OCI-LY3 (cell line): Measurements from ENCODE around the gene HOXC11.

Source experiments
- H2AFZ ChIP-seq: fragments of 200-600, 300-600 bp; shearing (Covaris generic); 2 replicates; pipeline ENCODE4 v1.6.0; 2014; ENCODE audit warnings: antibody characterized with exemption, low read depth, low read length
- H3K27ac ChIP-seq: fragments of 200-600, 300-600 bp; sonication (generic); 2 replicates; pipeline ENCODE4 v1.5.1; 2014; ENCODE audit warnings: mild to moderate bottlenecking, low read length, moderate library complexity, mixed read lengths
- H3K27me3 ChIP-seq: fragments of 200-600, 300-600 bp; sonication (generic); 2 replicates; pipeline ENCODE4 v1.6.1; 2014; ENCODE audit warnings: low read depth, low read length, mixed read lengths
- H3K36me3 ChIP-seq: fragments of 200-600, 300-600 bp; sonication (generic); replicated peaks from 2 replicates; pipeline ENCODE3; 2014; ENCODE audit warnings: low read depth, low read length, mixed read lengths
- H3K4me1 ChIP-seq: fragments of 300-600, 200-600 bp; sonication (generic); 2 replicates; pipeline ENCODE4 v1.6.1; 2014; ENCODE audit warnings: low read length, mixed read lengths
- H3K4me2 ChIP-seq: fragments of 200-600, 300-600 bp; sonication (generic); 2 replicates; pipeline ENCODE4 v1.6.1; 2014; ENCODE audit warnings: low read length, mixed read lengths
- H3K4me3 ChIP-seq: fragments of 300-600, 200-600 bp; sonication (generic); 2 replicates; pipeline ENCODE4 v1.5.1; 2014; ENCODE audit warnings: antibody characterized with exemption, mild to moderate bottlenecking, low read length, moderate library complexity
- H3K79me2 ChIP-seq: fragments of 300-600, 200-600 bp; shearing (Covaris generic); 2 replicates; pipeline ENCODE4 v1.6.1; 2014; ENCODE audit warnings: mild to moderate bottlenecking, low read length, mixed read lengths
- H3K9ac ChIP-seq: fragments of 300-600, 200-600 bp; shearing (Covaris generic); 2 replicates; pipeline ENCODE4 v1.6.0; 2014; ENCODE audit warnings: mild to moderate bottlenecking, low read length, moderate library complexity
- H3K9me3 ChIP-seq: fragments of 200-600, 300-600 bp; shearing (Covaris generic); 2 replicates; pipeline ENCODE4 v1.6.1; 2014; ENCODE audit warnings: low read length, mixed read lengths; ENCODE audit not compliant: insufficient read depth
- H4K20me1 ChIP-seq: fragments of 200-600, 300-600 bp; sonication (generic); 2 replicates; pipeline ENCODE4 v1.6.1; 2016; ENCODE audit warnings: low read length, mixed read lengths; ENCODE audit not compliant: insufficient read depth
- EZH2phosphoT487 ChIP-seq: fragments of 200-600 bp; shearing (Covaris generic); IDR thresholded peaks from 2 replicates; pipeline ENCODE4 v1.6.1; 2018; ENCODE audit warnings: antibody characterized with exemption, mixed run types, low read depth
- TF ChIP-seq, protein P1 (sequence below): fragments of 200-600, 300-600 bp; sonication (generic); IDR thresholded peaks from 2 replicates; pipeline ENCODE4 v1.5.1; 2014; ENCODE audit warnings: antibody characterized with exemption, low read length, low read depth

HOXC11 gene

GRCh38 chr12:53969588-53970259 is 3.2 kb upstream of the HOXC11 start:
- no peaks in the 10 kb centered on the region for H4K20me1 ChIP-seq
- H3K4me1 ChIP-seq, result no peaks in the 10 kb centered on the region; the same call in 1 of the 2 replicates
- H3K27ac ChIP-seq, result no peak overlapping the region
- TF ChIP-seq, protein P1, sequence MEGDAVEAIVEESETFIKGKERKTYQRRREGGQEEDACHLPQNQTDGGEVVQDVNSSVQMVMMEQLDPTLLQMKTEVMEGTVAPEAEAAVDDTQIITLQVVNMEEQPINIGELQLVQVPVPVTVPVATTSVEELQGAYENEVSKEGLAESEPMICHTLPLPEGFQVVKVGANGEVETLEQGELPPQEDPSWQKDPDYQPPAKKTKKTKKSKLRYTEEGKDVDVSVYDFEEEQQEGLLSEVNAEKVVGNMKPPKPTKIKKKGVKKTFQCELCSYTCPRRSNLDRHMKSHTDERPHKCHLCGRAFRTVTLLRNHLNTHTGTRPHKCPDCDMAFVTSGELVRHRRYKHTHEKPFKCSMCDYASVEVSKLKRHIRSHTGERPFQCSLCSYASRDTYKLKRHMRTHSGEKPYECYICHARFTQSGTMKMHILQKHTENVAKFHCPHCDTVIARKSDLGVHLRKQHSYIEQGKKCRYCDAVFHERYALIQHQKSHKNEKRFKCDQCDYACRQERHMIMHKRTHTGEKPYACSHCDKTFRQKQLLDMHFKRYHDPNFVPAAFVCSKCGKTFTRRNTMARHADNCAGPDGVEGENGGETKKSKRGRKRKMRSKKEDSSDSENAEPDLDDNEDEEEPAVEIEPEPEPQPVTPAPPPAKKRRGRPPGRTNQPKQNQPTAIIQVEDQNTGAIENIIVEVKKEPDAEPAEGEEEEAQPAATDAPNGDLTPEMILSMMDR, result no peak
- no peak for TF ChIP-seq EZH2phosphoT487
- H3K27me3 ChIP-seq, result peaks cover 25% of the 10 kb centered on the region
- no peak overlapping the region for H3K4me3 ChIP-seq
- H3K79me2 ChIP-seq, result no peaks in the 10 kb centered on the region
- H3K9ac ChIP-seq, result no peak overlapping the region
- no peaks in the 10 kb centered on the region for H3K9me3 ChIP-seq
- no peak overlapping the region for H2AFZ ChIP-seq
- H3K36me3 ChIP-seq, result no peaks in the 10 kb centered on the region
- H3K4me2 ChIP-seq, result no peak overlapping the region

GRCh38 chr12:53970451-53970850 is 2.5 kb upstream of the HOXC11 start:
- no peaks in the 10 kb centered on the region for H3K36me3 ChIP-seq
- H3K4me3 ChIP-seq, result no peak overlapping the region
- no peak for TF ChIP-seq EZH2phosphoT487
- TF ChIP-seq, protein P1, result no peak
- H4K20me1 ChIP-seq, result no peaks in the 10 kb centered on the region
- H2AFZ ChIP-seq, result no peak overlapping the region
- no peak overlapping the region for H3K27ac ChIP-seq
- H3K4me1 ChIP-seq, result no peaks in the 10 kb centered on the region
- H3K79me2 ChIP-seq, result no peaks in the 10 kb centered on the region
- H3K9me3 ChIP-seq, result no peaks in the 10 kb centered on the region
- no peak overlapping the region for H3K9ac ChIP-seq
- H3K4me2 ChIP-seq, result no peak overlapping the region
- peaks cover 17% of the 10 kb centered on the region for H3K27me3 ChIP-seq

- Histone ChIP-seq H4K20me1 (no peaks in the 10 kb centered on the region), H2AFZ (no peak overlapping the region), H3K9me3 (no peaks in the 10 kb centered on the region), H3K4me2 (no peak overlapping the region), H3K36me3 (no peaks in the 10 kb centered on the region), H3K27me3 (peaks cover 16% of the 10 kb centered on the region; the same call in 1 of the 2 replicates), H3K9ac (no peak overlapping the region), H3K4me1 (no peaks in the 10 kb centered on the region), H3K79me2 (no peaks in the 10 kb centered on the region), H3K27ac (no peak overlapping the region), H3K4me3 (no peak overlapping the region)
- TF ChIP-seq, protein P1, result no peak
- no peak for TF ChIP-seq EZH2phosphoT487
Measured at GRCh38 chr12:53971129-53971528, 1.8 kb upstream of the HOXC11 start.

GRCh38 chr12:53971686-53972085 is 1.2 kb upstream of the HOXC11 start:
- TF ChIP-seq, protein P1, result no peak
- TF ChIP-seq EZH2phosphoT487, result no peak
- Histone ChIP-seq H3K79me2 (no peaks in the 10 kb centered on the region), H3K9me3 (no peaks in the 10 kb centered on the region), H3K27ac (no peak overlapping the region), H3K4me1 (no peaks in the 10 kb centered on the region), H3K4me3 (no peak overlapping the region), H2AFZ (no peak overlapping the region), H4K20me1 (no peaks in the 10 kb centered on the region), H3K27me3 (peaks cover 16% of the 10 kb centered on the region; the same call in 1 of the 2 replicates), H3K4me2 (no peak overlapping the region), H3K9ac (no peak overlapping the region), H3K36me3 (no peaks in the 10 kb centered on the region)
